Measurements from ENCODE around the gene CPSF7. TPM values are rescaled to one million over a fixed set of nuclear protein-coding genes. Genes with fewer than 3 reads are reported as not detected.

The CPSF7 gene
- total and polyA plus RNA-seq, 10 of the 15 experiments (the other 5 are each of a cell fraction or from before 2014, with no cell fraction given), result 14.9 to 93.1 (median 60.9) TPM

- ChIA-PET CTCF (interaction anchor here (0.7 to 8.1 kb wide), 26 partner anchors 9 to 287 kb away, joined by 3 to 75 read pairs (median 4); partner anchors contain the start of genes CPSF7 and SDHAF2), SMC1A (ENCODE audit: uncharacterized antibody, unreplicated experiment) (interaction anchor here (1.2 to 1.5 kb wide), 2 partner anchors 36 to 287 kb away, joined by 3 read pairs; no protein-coding TSS in a partner anchor), POLR2A (interaction anchor here (0.6 kb wide), 1 partner anchor 10 kb away, joined by 9 read pairs; no protein-coding TSS in a partner anchor), RAD21 (ENCODE audit: unreplicated experiment) (interaction anchor here (1.4 to 3.3 kb wide), 3 partner anchors 72 to 193 kb away, joined by 4 to 26 read pairs (median 11); no protein-coding TSS in a partner anchor)
- intact Hi-C loops (cut with micrococcal nuclease; ENCODE audit: unreplicated experiment), result loop anchor here (1.0 kb wide), 1 partner anchor 70 kb away; no protein-coding TSS in a partner anchor
- FAIRE-seq (peak; percentile 92), ATAC-seq (peak; percentile 99), DNase-seq (ENCODE audit: low read depth, low spot score) (no peak)
- no peak overlapping the region for H3K4me2 ChIP-seq (ENCODE audit: control insufficient read depth, insufficient read depth)
- H3K27ac ChIP-seq (ENCODE audit: control insufficient read depth, insufficient read depth), result no peak overlapping the region
- no peak overlapping the region for H2AFZ ChIP-seq (ENCODE audit: control insufficient read depth, low read depth, low read length)
- in situ Hi-C loops (cut with MboI), result no loop called here
- no peak overlapping the region for H3K9ac ChIP-seq (ENCODE audit: control insufficient read depth, insufficient read depth, low read length)
- WGBS (ENCODE audit: insufficient coverage, insufficient replicate concordance, low lambda C conversion rate, missing lambda C conversion rate), result 14% methylated on average over 6 of the region's 7 CpGs
- TF ChIP-seq SMC3 (IDR thresholded peaks at IDR 0.05; ENCODE audit: borderline replicate concordance, low read length) (peak; percentile 43; the same call in 1 of the 2 replicates), RAD21 (IDR thresholded peaks at IDR 0.05; ENCODE audit: insufficient read depth, low read depth, low read length) (peak; percentile 58), PAX8 (IDR thresholded peaks at IDR 0.05) (no peak), HDGF (IDR thresholded peaks at IDR 0.05) (peak; percentile 67), CTCF (IDR thresholded peaks at IDR 0.05 in 2 of 3, conservative IDR thresholded peaks at IDR 0.05 in 1 of 3; ENCODE audit: control insufficient read depth in 2 of 3, extremely low read depth in 1 of 3, insufficient read depth in 1 of 3, low read depth in 3 of 3, low read length in 3 of 3) (peak; percentile 82 to 87 (median 83)), YBX1 (IDR thresholded peaks at IDR 0.05) (no peak), YY1 (IDR thresholded peaks at IDR 0.05; ENCODE audit: low read depth, low read length) (0 out of 2 replicates have a peak, but pooled peaks have one; percentile 29), PKNOX1 (IDR thresholded peaks at IDR 0.05) (0 out of 2 replicates have a peak, but pooled peaks have one; percentile 16)
- H3K9me3 ChIP-seq (replicated peaks; ENCODE audit: control insufficient read depth, insufficient read depth, low read length), result no peaks in the 10 kb centered on the region
- H3K79me2 ChIP-seq (ENCODE audit: control insufficient read depth, insufficient read depth, low read length), result no peaks in the 10 kb centered on the region; the same call in 1 of the 2 replicates
- no peak overlapping the region for H3K4me3 ChIP-seq
- H4K20me1 ChIP-seq (ENCODE audit: control insufficient read depth, insufficient read depth), result no peaks in the 10 kb centered on the region; the same call in 1 of the 2 replicates
- no TSS peak for BruUV-seq (replicated peaks)
- no peaks in the 10 kb centered on the region for H3K4me1 ChIP-seq (ENCODE audit: control insufficient read depth, insufficient read depth, low read length)
- H3K27me3 ChIP-seq (replicated peaks in 1 of 2; ENCODE audit: control insufficient read depth in 2 of 2, insufficient read depth in 2 of 2, low read length in 1 of 2), result no peaks in the 10 kb centered on the region
- H3K36me3 ChIP-seq (ENCODE audit: control insufficient read depth in 2 of 2, insufficient read depth in 2 of 2, low read length in 1 of 2), result peaks cover 20 to 31% of the 10 kb centered on the region in 2 experiments
Measured at GRCh38 chr11:61446211-61446651, 16.5 kb upstream of the CPSF7 start.
